Brain pericyte (primary cell): Measurements from ENCODE around the gene CHCHD10.

Source experiments
- DNase-seq: peaks from one replicate; pipeline ENCODE4 v3.0.0-alpha.2; 2012; ENCODE audit warnings: low read depth, low spot score

Gene CHCHD10

GRCh38 chr22:23767673-23768548, at the start of gene CHCHD10:
TSS of gene CHCHD10 (minus strand) at chr22:23767972. CDS start at chr22:23767874, 98 bp downstream.
- no peak for DNase-seq

GRCh38 chr22:23817146-23817545, 49.4 kb upstream of the CHCHD10 start:
- no peak for DNase-seq

GRCh38 chr22:23816156-23816976, 48.6 kb upstream of the CHCHD10 start:
- DNase-seq = no peak

GRCh38 chr22:23815541-23816155, 47.9 kb upstream of the CHCHD10 start:
- no peak for DNase-seq

- no peak for DNase-seq
Measured at GRCh38 chr22:23812378-23812777, 44.6 kb upstream of the CHCHD10 start.

- DNase-seq = no peak
Measured at GRCh38 chr22:23806837-23807236, 39.1 kb upstream of the CHCHD10 start.

- no peak for DNase-seq
Measured at GRCh38 chr22:23804781-23805291, 37.1 kb upstream of the CHCHD10 start.

GRCh38 chr22:23803001-23803819, 35.4 kb upstream of the CHCHD10 start:
- DNase-seq = no peak

- no peak for DNase-seq
Measured at GRCh38 chr22:23801886-23802377, 34.2 kb upstream of the CHCHD10 start.

GRCh38 chr22:23801238-23801821, 33.6 kb upstream of the CHCHD10 start:
- DNase-seq = no peak

GRCh38 chr22:23800297-23801237, 32.8 kb upstream of the CHCHD10 start:
- DNase-seq = no peak

- no peak for DNase-seq
Measured at GRCh38 chr22:23796461-23796860, 28.7 kb upstream of the CHCHD10 start.

GRCh38 chr22:23793326-23793725, 25.6 kb upstream of the CHCHD10 start:
- no peak for DNase-seq

GRCh38 chr22:23791738-23792645, 24.2 kb upstream of the CHCHD10 start:
- no peak for DNase-seq

- DNase-seq = no peak
Measured at GRCh38 chr22:23790819-23791737, 23.3 kb upstream of the CHCHD10 start.

GRCh38 chr22:23789638-23790037, 21.9 kb upstream of the CHCHD10 start:
- DNase-seq = no peak

GRCh38 chr22:23789121-23789520, 21.3 kb upstream of the CHCHD10 start:
- DNase-seq = no peak
